Activated CD8-positive, alpha-beta T cell treated with anti-CD3 and anti-CD28 coated beads, Interleukin-2, amount 10 ng/mL, durations not matched to agents 7 days and 5 days (primary cell): ENCODE results near the gene CPA4. TPM values are rescaled to one million over a fixed set of nuclear protein-coding genes. Genes with fewer than 3 reads are reported as not detected.
A peak's percentile ranks its signal among the peaks of the same experiment; 100 is the strongest.

Source experiments
- ATAC-seq: fragments of 150-1000 bp; cut with Tn5 transposase; one replicate; pipeline ENCODE4 v1.10.0; 2021; ENCODE audit warnings: moderate library complexity
- CTCF ChIA-PET: fragments of 350-600 bp; sonication (Branson Sonifier 250); formaldehyde crosslinking; loops from one replicate; lab custom pipeline; 2021; ENCODE audit warnings: antibody characterized with exemption; lab: Charles Lee
- POLR2A ChIA-PET: fragments of 350-600 bp; sonication (Branson Sonifier 250); formaldehyde crosslinking; loops from one replicate; lab custom pipeline; 2021; ENCODE audit warnings: antibody characterized with exemption; lab: Charles Lee
- DNase-seq: peaks from one replicate; pipeline ENCODE4 v3.0.0-alpha.2; 2020
- H3K27ac Mint-ChIP-seq: one replicate; pipeline ENCODE4 v1.8.0; 2021; ENCODE audit warnings: mild to moderate bottlenecking, mixed read lengths
- H3K27me3 Mint-ChIP-seq: one replicate; pipeline ENCODE4 v1.8.0; 2021; ENCODE audit warnings: low read depth, mixed read lengths
- H3K36me3 Mint-ChIP-seq: one replicate; pipeline ENCODE4 v1.8.0; 2021; ENCODE audit warnings: low read depth, mixed read lengths
- H3K4me1 Mint-ChIP-seq: one replicate; pipeline ENCODE4 v1.8.0; 2021; ENCODE audit warnings: low read depth, mixed read lengths
- H3K4me3 Mint-ChIP-seq: one replicate; pipeline ENCODE4 v1.8.0; 2021; ENCODE audit warnings: mild to moderate bottlenecking, mixed read lengths
- H3K9me3 Mint-ChIP-seq: one replicate; pipeline ENCODE4 v1.8.0; 2022; ENCODE audit warnings: mixed read lengths; ENCODE audit not compliant: insufficient read depth
- total RNA-seq, 2 experiments: library from RNA; stranded (reverse); gene quantifications; one replicate each; pipeline ENCODE4 v1.2.3, GENCODE V29; 2021

Gene CPA4
- total RNA-seq, 2 experiments from 2014 or later, result not detected

DNA sequence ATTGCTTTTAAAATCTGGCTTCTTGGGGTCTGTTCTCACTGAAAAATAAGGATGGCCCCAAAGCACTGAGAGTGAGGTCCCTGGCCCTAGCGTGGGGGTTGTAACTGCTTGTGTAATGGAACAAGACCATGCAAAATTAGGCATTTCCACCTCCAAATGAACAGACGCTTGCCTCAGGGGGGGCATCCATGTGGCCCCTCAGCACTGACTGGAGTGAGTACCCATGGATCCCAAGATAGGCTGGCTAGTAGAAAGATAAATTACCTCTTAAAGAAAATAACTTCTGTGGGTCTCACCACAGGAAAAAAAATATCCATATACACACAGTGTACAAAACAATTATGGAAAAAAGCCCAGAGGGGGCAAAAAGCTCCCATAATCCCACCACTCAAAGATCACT lies 72.1 kb downstream of the CPA4 start:
- POLR2A ChIA-PET, result no interaction called here
- Mint-ChIP-seq H3K36me3 (peaks cover 2% of the 10 kb centered on the region), H3K4me3 (no peak overlapping the region), H3K9me3 (peaks cover 15% of the 10 kb centered on the region), H3K27ac (no peak overlapping the region), H3K4me1 (peaks cover 27% of the 10 kb centered on the region), H3K27me3 (no peaks in the 10 kb centered on the region)
- CTCF ChIA-PET, result no interaction called here
- ATAC-seq (no peak), DNase-seq (no peak)

DNA sequence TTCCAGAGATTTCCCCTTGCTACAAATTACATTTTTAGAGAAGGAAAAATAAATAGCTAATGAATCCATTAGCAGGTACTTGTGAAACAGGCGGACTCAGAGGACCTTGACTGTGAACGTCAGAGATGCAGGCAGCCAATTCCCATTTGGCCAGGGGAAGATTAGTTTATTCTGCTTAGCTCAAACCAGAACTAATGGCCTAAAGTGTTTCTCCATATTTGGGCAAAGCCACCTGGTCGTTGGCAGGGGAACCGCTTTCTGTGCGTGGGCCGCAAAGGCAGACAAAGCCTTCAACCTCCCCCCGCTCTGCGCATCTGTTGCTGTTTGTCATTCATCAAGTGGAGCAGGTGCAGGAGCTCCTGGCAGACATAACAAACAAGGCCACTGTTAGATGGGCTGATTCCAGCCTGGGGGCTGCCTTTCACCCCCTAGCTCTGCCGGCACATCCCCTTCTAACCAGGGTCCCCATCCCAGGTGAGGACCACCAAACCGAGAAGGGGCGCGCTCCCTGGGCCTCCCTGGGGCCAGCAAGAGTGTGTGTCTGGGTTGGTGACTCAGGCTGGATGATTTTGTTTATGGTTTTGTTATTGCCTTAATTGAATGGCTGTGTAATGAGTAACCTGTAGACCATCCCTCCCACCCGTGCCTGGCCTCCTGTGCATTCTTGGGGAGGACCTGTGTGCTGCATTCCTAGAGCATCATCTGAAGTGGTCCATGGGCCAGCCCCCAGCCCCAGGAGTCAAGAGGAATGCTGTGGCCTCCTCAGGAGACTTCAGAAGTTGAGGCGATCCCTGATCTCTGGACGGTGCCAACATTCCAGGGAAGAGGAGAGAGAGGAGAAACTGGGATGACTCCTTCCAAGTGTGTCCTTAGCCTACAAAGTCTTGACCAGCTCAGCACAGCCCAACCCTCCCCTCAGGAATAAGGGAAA lies 72.8 kb downstream of the CPA4 start:
- DNase-seq (no peak), ATAC-seq (no peak)
- ChIA-PET POLR2A (no interaction called here), CTCF (no interaction called here)
- Mint-ChIP-seq H3K4me3 (no peak overlapping the region), H3K9me3 (peaks cover 8% of the 10 kb centered on the region), H3K27ac (no peak overlapping the region), H3K4me1 (peaks cover 27% of the 10 kb centered on the region), H3K27me3 (no peaks in the 10 kb centered on the region), H3K36me3 (peaks cover 2% of the 10 kb centered on the region)

DNA sequence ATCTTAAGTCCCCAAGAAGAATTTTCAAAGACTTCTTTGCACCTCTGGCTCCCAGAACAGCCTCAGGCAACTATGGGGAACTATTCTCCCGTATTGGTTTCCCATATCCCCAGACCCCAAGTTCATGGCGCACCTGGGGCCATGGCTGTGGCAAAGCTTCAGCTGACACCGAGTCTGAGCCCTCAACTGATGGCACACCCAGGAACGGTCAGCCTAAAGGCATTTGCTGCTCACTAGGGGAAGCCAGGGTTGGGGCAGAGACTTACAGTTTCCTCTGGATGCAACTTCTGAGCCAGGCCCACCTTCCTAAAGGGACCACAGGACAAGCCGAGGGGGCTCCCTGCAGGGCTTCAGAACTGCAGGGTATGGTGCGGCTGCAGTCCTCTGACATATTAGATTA lies 73.6 kb downstream of the CPA4 start:
- H3K4me1 Mint-ChIP-seq, result peaks cover 27% of the 10 kb centered on the region
- H3K4me3 Mint-ChIP-seq, result no peak overlapping the region
- ChIA-PET CTCF (no interaction called here), POLR2A (no interaction called here)
- H3K27me3 Mint-ChIP-seq, result no peaks in the 10 kb centered on the region
- no peak for DNase-seq
- H3K9me3 Mint-ChIP-seq, result peaks cover 4% of the 10 kb centered on the region
- H3K27ac Mint-ChIP-seq, result no peak overlapping the region
- ATAC-seq, result no peak
- H3K36me3 Mint-ChIP-seq, result peaks cover 2% of the 10 kb centered on the region

DNA sequence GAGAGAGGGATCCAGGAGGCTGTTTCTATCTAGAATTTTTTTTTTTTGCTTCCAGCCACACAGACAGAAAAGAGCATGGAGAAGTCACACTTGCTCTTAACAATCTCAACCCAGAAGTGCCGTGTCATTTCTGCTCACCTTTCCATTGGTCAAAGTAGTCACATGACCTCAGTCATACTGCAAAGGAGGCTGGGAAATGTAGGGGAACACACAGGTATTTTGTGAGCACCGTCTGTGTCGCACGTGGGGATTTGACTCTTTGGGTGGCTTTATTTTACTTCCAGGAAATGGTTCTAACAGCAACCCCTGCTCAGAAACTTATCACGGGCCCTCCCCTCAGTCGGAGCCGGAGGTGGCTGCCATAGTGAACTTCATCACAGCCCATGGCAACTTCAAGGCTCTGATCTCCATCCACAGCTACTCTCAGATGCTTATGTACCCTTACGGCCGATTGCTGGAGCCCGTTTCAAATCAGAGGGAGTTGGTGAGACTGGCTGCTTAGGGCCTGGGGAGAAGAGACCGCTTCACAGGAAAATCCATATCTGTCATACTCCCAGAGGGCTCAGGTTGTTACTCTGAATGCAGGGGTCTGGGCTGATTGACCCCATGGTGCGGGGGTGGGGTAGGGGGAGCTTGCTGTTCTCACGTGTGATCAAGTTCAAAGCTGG lies 74.3 kb downstream of the CPA4 start:
- ChIA-PET POLR2A (no interaction called here), CTCF (no interaction called here)
- no peaks in the 10 kb centered on the region for H3K27me3 Mint-ChIP-seq
- H3K4me3 Mint-ChIP-seq, result peak overlapping the region; percentile 8
- ATAC-seq (no peak), DNase-seq (peak; percentile 24)
- peaks cover 4% of the 10 kb centered on the region for H3K9me3 Mint-ChIP-seq
- H3K27ac Mint-ChIP-seq, result peak overlapping the region; percentile 39
- peaks cover 2% of the 10 kb centered on the region for H3K36me3 Mint-ChIP-seq
- peaks cover 27% of the 10 kb centered on the region for H3K4me1 Mint-ChIP-seq

DNA sequence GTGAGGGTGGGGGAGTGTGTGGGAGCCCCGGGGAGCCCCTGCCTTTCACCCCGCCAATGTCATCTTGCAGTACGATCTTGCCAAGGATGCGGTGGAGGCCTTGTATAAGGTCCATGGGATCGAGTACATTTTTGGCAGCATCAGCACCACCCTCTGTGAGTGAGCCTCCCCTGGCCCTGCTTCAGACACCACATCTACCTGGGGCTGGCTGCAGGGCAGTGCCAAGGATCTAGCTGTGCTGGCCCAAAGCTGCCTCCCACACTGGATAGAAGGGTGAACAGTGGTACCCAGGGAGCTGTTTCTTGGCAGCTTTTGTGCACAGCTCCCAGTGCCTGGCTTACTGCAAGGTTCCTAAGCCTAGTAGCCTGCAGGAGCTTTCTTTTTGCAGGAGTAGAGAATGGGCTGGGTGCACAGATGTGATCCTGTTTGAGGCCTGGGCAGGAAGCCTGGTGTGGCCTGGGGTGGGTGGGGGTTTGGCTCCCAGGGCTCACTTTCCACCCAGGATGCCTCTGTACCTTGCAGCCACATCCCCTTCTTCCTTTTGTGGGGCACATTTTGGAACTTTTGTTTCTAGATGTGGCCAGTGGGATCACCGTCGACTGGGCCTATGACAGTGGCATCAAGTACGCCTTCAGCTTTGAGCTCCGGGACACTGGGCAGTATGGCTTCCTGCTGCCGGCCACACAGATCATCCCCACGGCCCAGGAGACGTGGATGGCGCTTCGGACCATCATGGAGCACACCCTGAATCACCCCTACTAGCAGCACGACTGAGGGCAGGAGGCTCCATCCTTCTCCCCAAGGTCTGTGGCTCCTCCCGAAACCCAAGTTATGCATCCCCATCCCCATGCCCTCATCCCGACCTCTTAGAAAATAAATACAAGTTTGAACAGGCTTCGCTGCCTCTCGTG lies 75.1 kb downstream of the CPA4 start:
- H3K4me3 Mint-ChIP-seq, result no peak overlapping the region
- POLR2A ChIA-PET, result no interaction called here
- CTCF ChIA-PET, result no interaction called here

DNA sequence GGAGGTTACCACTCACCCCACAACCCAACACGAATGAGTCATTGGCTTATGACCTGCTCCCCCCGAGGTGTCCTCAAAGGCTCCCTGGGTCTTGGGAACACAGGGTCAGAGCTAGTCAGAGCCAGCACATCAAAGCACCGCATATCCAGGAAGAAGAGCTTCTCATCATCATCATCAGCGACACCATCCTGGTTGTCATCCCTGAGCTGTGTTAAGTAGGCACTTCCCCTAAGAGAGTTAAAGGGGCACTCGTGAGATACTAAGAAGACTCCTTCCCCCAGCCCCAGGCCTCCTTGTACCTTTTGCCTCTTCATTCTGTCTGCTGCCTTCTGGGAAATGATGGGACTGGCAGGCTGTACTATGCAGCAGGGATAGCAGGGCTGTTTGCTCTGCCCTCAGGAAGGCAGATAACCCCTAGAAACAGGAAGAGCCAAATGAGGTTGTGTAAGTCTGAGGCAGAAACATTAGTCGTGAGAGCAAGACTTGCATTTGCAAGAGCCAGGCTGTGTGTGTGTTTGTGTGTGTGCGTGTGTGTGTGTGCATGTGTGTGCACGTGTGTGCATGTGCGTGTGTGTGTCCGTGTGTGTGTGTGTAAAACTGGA lies 76.2 kb downstream of the CPA4 start:
- peaks cover 27% of the 10 kb centered on the region for H3K4me1 Mint-ChIP-seq
- peaks cover 4% of the 10 kb centered on the region for H3K9me3 Mint-ChIP-seq
- H3K27ac Mint-ChIP-seq, result peak overlapping the region; percentile 9
- ChIA-PET POLR2A (no interaction called here), CTCF (no interaction called here)
- no peaks in the 10 kb centered on the region for H3K27me3 Mint-ChIP-seq
- ATAC-seq (no peak), DNase-seq (no peak)
- H3K36me3 Mint-ChIP-seq, result peaks cover 2% of the 10 kb centered on the region
- no peak overlapping the region for H3K4me3 Mint-ChIP-seq

More for the DNA sequence above, 75.1 kb downstream of the CPA4 start:
- H3K27ac Mint-ChIP-seq, result no peak overlapping the region
- H3K9me3 Mint-ChIP-seq, result peaks cover 4% of the 10 kb centered on the region
- no peak for ATAC-seq
- no peaks in the 10 kb centered on the region for H3K27me3 Mint-ChIP-seq
- H3K4me1 Mint-ChIP-seq, result peaks cover 27% of the 10 kb centered on the region
- no peak for DNase-seq
- H3K36me3 Mint-ChIP-seq, result peaks cover 2% of the 10 kb centered on the region

DNA sequence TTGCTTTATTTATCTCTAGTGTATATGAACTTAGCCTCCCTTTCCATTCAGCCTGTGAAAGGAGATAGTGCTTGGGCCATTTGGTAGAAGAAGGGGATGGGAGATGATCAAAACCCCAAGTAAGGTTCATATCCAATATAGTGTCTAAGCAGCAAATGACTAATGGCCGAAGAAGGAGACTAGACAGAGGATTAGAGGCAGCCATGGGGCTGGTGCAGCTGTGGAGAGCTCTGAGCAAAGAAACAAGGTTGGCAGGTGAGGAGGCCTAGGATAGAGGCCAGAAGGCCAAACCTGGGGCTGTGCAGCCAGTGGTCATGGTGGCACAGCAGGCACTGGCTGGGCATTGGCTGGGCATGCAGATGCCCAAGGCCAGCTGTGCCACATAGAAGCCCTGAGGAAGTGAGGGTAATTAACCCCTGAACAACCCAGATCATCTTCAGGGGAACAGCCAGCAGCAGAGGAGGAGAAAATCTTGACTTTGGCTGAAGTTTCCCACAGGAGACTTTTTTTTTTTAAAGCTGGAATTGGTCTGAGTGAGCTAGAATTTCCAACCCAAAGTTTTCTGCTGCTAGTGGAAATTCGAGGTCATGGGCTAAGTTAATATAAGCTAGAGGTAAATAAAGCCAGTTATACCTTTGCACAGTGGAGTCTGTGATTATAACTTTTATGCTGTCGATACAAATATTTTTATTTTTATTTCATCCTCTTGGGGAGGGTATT lies 77.0 kb downstream of the CPA4 start:
- no peaks in the 10 kb centered on the region for H3K27me3 Mint-ChIP-seq
- DNase-seq (no peak), ATAC-seq (no peak)
- H3K9me3 Mint-ChIP-seq, result peaks cover 4% of the 10 kb centered on the region
- H3K27ac Mint-ChIP-seq, result no peak overlapping the region
- POLR2A ChIA-PET, result no interaction called here
- H3K36me3 Mint-ChIP-seq, result peaks cover 2% of the 10 kb centered on the region
- peaks cover 27% of the 10 kb centered on the region for H3K4me1 Mint-ChIP-seq
- CTCF ChIA-PET, result no interaction called here
- no peak overlapping the region for H3K4me3 Mint-ChIP-seq

DNA sequence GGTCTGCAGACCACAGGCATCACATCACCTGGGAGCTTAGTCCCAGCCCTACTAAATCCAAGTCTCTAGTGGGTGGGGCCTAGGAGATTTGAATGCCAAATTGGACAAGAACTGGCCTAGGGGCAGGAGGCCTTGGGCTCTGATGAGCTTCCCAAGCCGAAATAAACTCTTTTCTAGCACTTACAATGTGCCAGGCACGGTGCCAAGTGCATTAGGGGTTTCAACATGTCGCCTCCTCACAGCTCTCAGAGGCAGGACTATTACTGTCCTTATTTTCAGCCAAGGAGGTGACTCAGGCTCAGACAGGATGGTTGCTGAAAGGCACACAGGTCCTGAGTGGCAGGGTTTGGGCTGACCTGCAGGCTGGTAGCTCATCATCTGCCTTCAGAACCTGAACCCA lies 78.1 kb downstream of the CPA4 start:
- ChIA-PET CTCF (interaction anchor here (0.6 kb wide), 1 partner anchor 22 kb away, joined by 3 read pairs; no protein-coding TSS in a partner anchor), POLR2A (no interaction called here)
- Mint-ChIP-seq H3K4me3 (no peak overlapping the region), H3K27me3 (no peaks in the 10 kb centered on the region), H3K27ac (no peak overlapping the region), H3K36me3 (peaks cover 2% of the 10 kb centered on the region), H3K9me3 (peaks cover 7% of the 10 kb centered on the region), H3K4me1 (peaks cover 27% of the 10 kb centered on the region)
- DNase-seq, result no peak
- ATAC-seq, result no peak

DNA sequence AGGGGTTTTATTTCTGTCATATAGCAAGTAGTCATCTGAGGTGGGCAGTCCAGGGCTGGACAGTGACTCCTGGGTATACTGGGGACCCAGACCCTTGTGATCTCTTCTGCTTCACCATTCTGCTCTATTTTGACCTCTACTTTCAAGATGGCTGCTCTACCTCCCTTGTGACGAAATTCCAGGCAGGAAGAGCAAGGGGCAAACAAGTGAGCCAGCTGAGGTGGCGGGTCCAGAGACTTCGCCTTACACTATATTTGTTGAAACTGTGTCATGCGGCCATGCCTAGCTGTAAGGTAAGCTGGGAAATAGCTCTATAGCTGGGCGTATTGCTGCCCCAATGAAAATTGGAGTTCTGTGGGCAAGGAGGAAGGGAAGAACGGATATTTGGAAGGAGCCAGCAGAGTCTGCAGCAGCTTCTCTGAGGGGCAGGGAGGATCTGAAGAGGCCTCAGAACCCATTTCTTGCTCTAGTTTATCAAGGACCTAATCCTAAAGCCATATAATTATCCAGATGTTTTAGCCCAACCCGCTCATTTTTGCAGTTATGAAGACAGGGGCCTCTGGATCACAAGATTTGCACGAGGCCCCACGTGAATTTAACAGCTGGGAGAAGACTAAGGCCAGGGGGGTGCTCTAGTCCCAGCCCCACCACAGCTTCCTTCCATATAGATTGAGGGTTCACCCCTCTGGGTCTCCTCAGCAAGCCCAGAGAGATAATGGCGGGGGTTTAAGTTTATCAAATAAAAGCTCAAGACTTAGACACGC lies 79.6 kb downstream of the CPA4 start:
- no peak for ATAC-seq
- CTCF ChIA-PET, result no interaction called here
- peaks cover 3% of the 10 kb centered on the region for H3K9me3 Mint-ChIP-seq
- no peak for DNase-seq
- POLR2A ChIA-PET, result no interaction called here
- no peaks in the 10 kb centered on the region for H3K27me3 Mint-ChIP-seq
- no peak overlapping the region for H3K4me3 Mint-ChIP-seq
- peaks cover 18% of the 10 kb centered on the region for H3K4me1 Mint-ChIP-seq
- no peak overlapping the region for H3K27ac Mint-ChIP-seq
- peaks cover 2% of the 10 kb centered on the region for H3K36me3 Mint-ChIP-seq
